ENCODE results near the gene HGF.
"Not testable (repeated sequence)": the region's sequence is repeated elsewhere in the genome, so short reads cannot be mapped to it uniquely, and the experiment has no call there.

The HGF gene

DNA sequence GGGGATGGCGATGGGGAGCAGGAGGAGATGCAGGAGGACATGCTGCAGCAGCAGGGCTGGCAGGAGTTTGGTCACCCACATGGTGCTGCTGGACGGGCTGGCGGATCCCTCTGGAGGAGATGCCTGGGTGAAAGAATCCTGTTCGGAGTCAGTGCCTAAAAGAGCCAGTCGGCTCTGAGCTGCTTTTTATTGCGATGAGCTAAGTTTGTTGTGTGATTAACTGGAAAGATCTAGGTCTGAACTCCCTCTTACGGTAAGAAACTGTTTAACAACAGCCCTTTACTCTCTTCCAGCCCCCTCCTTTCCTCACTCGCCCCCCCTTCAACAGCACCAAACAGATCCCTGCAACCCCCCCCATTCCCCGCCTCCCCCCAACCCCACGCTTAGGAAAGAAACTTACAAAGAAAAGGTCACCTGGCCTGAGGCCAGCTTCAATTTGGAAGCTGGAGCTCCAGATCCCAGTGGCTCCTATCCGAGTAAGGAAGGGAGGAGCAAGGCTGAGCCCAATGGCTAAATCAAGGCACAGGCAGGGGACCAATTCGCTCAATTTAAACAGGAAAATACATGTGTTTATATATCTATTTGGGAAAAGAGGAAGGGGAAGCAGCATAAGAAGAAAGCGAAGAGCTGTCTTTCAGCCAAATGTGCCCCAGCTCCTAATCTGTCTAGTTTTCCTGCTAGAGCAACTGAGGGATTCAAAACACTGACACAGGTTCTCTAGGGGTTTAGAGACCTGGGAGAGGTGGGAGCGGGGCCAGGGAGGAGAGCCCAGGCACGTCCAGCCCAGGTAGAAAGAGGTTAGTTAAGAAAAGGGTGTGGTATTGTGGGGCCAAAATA, at the start of gene HGF:
Gene HGF, minus strand, starts transcription at position 157 of the 837 bp plus-strand sequence. Its CDS starts 76 bp downstream, at position 81.
- H3K4me1 ChIP-seq (ENCODE audit: insufficient read depth, low read length) = 0 out of 2 replicates have a peak, but pooled peaks cover 3% of the 10 kb centered on the region
- no peak within 1 kb of the TSS for H3K9ac ChIP-seq (ENCODE audit: low read depth, low read length)
- no peaks in the 10 kb centered on the region for H3K9me3 ChIP-seq (ENCODE audit: control insufficient read depth, insufficient read depth, low read length)
- no peaks in the 10 kb centered on the region for H3K36me3 ChIP-seq (ENCODE audit: insufficient read depth, low read length)

DNA sequence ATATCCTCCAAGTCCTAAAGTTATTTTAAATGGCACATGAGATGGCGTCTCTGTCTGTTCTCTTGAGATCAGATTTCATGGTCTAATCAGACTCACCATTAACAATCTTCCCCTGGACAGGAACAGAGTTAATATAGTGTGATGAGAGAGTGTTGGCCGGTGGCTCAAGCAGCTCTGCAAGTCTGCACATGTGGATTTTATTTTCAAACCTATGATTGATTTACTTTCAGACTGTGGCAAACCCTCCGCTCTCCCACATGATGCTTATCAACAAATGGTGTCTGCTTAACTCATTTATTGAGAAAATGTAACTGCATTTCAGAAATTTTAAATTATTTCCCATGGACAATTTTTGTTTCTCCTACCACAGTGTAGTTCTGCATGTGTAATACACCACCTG, 46.5 kb upstream of the HGF start:
- no peaks in the 10 kb centered on the region for H3K36me3 ChIP-seq (ENCODE audit: insufficient read depth, low read length)
- H3K9me3 ChIP-seq (ENCODE audit: control insufficient read depth, insufficient read depth, low read length) = no peaks in the 10 kb centered on the region

DNA sequence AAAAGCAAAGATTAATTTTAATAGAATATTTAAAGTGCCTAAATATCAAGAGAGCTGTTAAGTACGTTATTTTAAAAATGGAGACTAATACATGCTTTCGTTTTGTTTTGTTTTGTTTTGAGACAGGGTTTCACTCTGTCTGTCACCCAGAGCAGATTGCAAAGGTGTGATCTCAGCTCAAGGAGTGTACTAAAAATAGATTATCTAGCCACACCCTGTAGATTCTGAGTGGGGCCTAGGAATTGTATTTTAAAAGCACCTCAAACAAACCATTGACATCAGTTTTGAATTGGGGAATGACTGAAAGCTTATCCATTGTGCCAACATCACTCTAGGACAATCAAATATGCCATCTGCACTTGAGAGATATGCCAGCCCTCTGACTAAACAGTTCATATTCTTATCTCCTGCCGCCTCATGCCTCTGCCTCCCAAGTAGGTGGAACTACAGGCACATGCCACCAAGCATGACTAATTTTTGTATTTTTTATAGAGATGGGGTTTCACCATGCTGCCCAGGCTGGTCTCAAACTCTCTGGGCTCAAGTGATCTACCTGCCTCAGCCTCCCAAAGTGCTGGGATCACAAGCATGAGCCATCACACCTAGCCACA, 43.1 kb upstream of the HGF start:
- not testable (repeated sequence) for H3K4me1 ChIP-seq (ENCODE audit: insufficient read depth, low read length); H3K9ac ChIP-seq (ENCODE audit: low read depth, low read length); H3K9me3 ChIP-seq (ENCODE audit: control insufficient read depth, insufficient read depth, low read length); H3K36me3 ChIP-seq (ENCODE audit: insufficient read depth, low read length)

More for the DNA sequence above, 46.5 kb upstream of the HGF start:
- no peak overlapping the region for H3K9ac ChIP-seq (ENCODE audit: low read depth, low read length)
- H3K4me1 ChIP-seq (ENCODE audit: insufficient read depth, low read length) = no peaks in the 10 kb centered on the region

- Histone ChIP-seq H3K36me3 (ENCODE audit: insufficient read depth, low read length) (no peaks in the 10 kb centered on the region), H3K4me1 (ENCODE audit: insufficient read depth, low read length) (no peaks in the 10 kb centered on the region), H3K9me3 (ENCODE audit: control insufficient read depth, insufficient read depth, low read length) (no peaks in the 10 kb centered on the region), H3K9ac (ENCODE audit: low read depth, low read length) (no peak overlapping the region)
Measured at GRCh38 chr7:81811956-81812865, 42.4 kb upstream of the HGF start.

GRCh38 chr7:81810476-81811155, 40.8 kb upstream of the HGF start:
- H3K36me3 ChIP-seq (ENCODE audit: insufficient read depth, low read length) = no peaks in the 10 kb centered on the region
- no peak overlapping the region for H3K9ac ChIP-seq (ENCODE audit: low read depth, low read length)
- H3K9me3 ChIP-seq (ENCODE audit: control insufficient read depth, insufficient read depth, low read length) = no peaks in the 10 kb centered on the region
- H3K4me1 ChIP-seq (ENCODE audit: insufficient read depth, low read length) = no peaks in the 10 kb centered on the region

DNA sequence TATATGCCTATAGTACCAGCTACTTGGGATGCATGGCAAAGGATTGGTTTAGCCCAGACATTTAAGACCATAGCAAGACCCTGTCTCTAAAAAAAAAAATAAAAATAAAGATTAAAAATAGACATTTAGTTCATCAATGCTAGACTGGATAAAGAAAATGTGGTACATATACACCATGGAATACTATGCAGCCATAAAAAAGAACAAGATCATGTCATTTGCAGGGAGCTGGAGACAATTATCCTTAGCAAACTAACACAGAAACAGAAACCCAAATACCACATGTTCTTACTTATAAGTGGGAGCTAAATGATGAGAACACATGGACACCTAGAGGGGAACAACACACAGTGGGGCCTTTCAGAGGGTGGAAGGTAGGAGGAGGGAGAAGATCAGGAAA, 38.5 kb upstream of the HGF start:
- H3K36me3 ChIP-seq (ENCODE audit: insufficient read depth, low read length); H3K9me3 ChIP-seq (ENCODE audit: control insufficient read depth, insufficient read depth, low read length); H3K4me1 ChIP-seq (ENCODE audit: insufficient read depth, low read length); H3K9ac ChIP-seq (ENCODE audit: low read depth, low read length): not testable (repeated sequence)

DNA sequence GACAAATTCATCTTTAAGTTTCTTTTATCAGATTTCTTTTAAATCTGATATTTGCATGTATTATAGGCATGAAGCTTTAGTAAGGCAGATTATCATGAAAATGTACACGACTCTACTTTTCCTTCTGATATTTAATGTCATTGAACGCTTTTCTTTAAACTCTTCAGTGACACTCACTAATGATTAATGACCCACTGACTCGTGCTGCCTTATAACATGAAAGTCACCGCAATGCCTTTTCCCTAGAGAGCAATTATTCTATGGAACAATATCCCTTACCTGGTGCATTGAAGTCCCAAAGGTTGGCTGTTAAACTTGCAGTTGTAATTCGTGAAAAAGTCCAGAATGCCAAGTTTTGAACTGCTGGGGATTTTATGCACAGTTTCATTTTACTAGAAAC, 33.4 kb upstream of the HGF start:
- Histone ChIP-seq H3K36me3 (ENCODE audit: insufficient read depth, low read length) (no peaks in the 10 kb centered on the region), H3K4me1 (ENCODE audit: insufficient read depth, low read length) (no peaks in the 10 kb centered on the region), H3K9ac (ENCODE audit: low read depth, low read length) (no peak overlapping the region), H3K9me3 (ENCODE audit: control insufficient read depth, insufficient read depth, low read length) (no peaks in the 10 kb centered on the region)

DNA sequence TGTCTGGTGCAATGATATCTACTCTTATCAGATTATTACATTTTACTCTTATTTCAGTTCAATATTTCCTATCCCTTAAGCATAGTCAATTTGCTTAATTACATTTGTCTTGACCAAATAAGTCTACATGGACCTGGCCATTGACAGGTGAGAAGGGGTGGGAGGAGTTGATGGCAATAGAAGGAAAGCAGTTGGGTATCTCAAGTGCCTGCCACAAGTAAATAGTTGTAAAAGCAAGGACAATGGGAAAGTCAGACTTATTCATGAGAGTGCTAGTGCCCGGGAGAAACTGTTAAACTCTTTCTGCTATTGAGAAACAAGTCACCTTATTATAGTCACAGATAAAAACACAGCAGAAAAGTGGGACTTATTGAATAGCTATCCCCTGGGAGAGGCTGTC, 32.4 kb upstream of the HGF start:
- Histone ChIP-seq H3K4me1 (ENCODE audit: insufficient read depth, low read length) (no peaks in the 10 kb centered on the region), H3K9ac (ENCODE audit: low read depth, low read length) (no peak overlapping the region), H3K36me3 (ENCODE audit: insufficient read depth, low read length) (no peaks in the 10 kb centered on the region), H3K9me3 (ENCODE audit: control insufficient read depth, insufficient read depth, low read length) (no peaks in the 10 kb centered on the region)

DNA sequence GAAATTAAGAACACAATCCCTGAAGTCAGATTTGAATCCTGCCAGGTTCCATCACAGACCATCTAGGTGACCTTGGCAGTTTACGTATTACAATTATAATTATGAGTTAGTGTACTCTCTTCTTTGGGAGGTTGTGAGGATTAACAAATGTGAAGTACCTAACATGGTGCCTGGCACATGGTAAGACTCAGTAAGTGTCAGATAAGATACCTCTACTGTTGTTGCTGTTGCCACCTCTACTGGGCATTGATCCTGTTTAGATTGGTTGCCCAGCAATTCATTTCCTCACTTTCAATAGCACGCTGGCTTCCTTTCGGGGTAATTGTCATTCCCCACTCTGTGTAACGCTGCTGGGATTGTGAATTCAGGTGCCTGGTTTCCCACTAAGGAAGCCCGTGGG, 31.7 kb upstream of the HGF start:
- H3K9ac ChIP-seq (ENCODE audit: low read depth, low read length) = no peak overlapping the region
- no peaks in the 10 kb centered on the region for H3K4me1 ChIP-seq (ENCODE audit: insufficient read depth, low read length)
- no peaks in the 10 kb centered on the region for H3K9me3 ChIP-seq (ENCODE audit: control insufficient read depth, insufficient read depth, low read length)
- H3K36me3 ChIP-seq (ENCODE audit: insufficient read depth, low read length) = no peaks in the 10 kb centered on the region

DNA sequence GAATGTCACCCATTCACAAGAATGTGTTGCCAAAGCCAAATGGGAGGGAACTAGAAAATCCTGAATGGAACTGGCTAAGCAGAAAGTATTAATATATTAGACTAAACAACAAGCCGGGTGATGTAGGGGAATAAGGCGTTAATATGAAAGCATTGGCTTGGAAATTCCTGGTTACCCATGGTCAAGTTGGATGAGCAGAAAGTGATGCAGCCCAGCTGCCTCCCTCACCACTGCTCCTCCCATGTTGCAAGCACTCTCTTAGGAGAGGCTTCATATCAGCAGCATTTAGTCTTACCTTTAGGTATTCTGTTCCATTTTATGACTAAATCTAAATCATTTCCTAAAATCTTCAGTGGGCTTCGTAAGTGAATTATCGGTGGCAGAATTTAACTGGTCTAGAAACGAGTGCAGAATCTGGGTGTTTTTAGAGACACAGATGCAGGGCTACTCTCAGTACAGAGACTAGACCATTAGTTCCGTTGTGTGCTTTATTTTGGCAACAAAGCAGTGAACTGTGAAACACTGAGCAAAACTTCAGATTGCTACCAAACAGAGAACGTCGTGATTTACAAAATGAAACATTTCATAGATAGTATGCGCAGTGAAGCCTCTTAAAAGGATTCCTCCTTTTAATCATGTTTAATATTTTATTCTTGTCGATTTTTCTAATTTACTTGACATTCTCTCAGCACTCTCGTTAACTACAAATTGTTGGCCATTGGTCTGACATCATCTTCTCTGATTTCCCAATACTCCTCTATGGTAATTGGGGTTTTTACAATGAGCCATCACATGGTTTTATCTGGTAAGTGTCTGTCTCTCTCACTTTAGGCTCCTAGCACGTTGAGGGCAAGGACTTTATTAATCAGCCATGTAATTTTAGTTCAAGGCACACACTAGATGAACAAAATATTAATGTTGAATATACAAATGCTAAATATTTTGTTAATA, 22.0 kb upstream of the HGF start:
- Histone ChIP-seq H3K4me1 (ENCODE audit: insufficient read depth, low read length) (peaks cover 4% of the 10 kb centered on the region; the same call in 1 of the 2 replicates), H3K9ac (ENCODE audit: low read depth, low read length) (no peak overlapping the region), H3K36me3 (ENCODE audit: insufficient read depth, low read length) (no peaks in the 10 kb centered on the region; the same call in 1 of the 2 replicates), H3K9me3 (ENCODE audit: control insufficient read depth, insufficient read depth, low read length) (no peaks in the 10 kb centered on the region)

- Histone ChIP-seq H3K36me3 (ENCODE audit: insufficient read depth, low read length) (no peaks in the 10 kb centered on the region; the same call in 1 of the 2 replicates), H3K4me1 (ENCODE audit: insufficient read depth, low read length) (peaks cover 4% of the 10 kb centered on the region; the same call in 1 of the 2 replicates), H3K9me3 (ENCODE audit: control insufficient read depth, insufficient read depth, low read length) (no peaks in the 10 kb centered on the region), H3K9ac (ENCODE audit: low read depth, low read length) (no peak overlapping the region)
Measured at GRCh38 chr7:81790686-81791085, 20.8 kb upstream of the HGF start.

DNA sequence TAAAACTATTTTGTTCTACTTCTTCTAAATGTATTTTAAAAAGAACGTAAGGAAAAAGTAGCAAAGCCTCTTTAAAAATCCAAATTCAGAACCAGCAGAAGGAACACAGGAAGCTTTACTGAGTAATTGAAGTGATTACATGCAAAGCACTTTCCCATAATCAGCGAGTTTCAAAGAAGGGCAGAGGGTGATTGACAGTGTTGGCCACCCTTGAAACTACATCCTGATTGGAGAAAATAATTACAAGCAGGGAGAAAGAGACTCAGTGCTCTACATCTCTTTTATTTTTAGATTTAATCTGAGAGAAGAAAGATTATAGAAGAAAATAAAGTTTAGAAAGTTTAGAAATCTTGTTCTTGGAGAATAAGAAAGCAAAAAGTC, 20.3 kb upstream of the HGF start:
- Histone ChIP-seq H3K9me3 (ENCODE audit: control insufficient read depth, insufficient read depth, low read length) (no peaks in the 10 kb centered on the region), H3K9ac (ENCODE audit: low read depth, low read length) (no peak overlapping the region), H3K4me1 (ENCODE audit: insufficient read depth, low read length) (peaks cover 4% of the 10 kb centered on the region; the same call in 1 of the 2 replicates), H3K36me3 (ENCODE audit: insufficient read depth, low read length) (no peaks in the 10 kb centered on the region; the same call in 1 of the 2 replicates)

Data from ES-I3 (cell line).